Measurements from ENCODE around the gene PLEKHO2. TPM values are rescaled to one million over a fixed set of nuclear protein-coding genes. Genes with fewer than 3 reads are reported as not detected.

The PLEKHO2 gene
- total RNA-seq, 1 donor from 2014 or later = 9.1 TPM

Other genes with a start within 250 kb of the PLEKHO2 start
- 215 TPM for gene RBPMS2, start 66.3 kb upstream of the PLEKHO2 start, total RNA-seq
- gene PIF1, start 16.3 kb upstream of the PLEKHO2 start, total RNA-seq = 0.35 TPM
- gene ANKDD1A, start 70.0 kb downstream of the PLEKHO2 start, total RNA-seq = 1.4 TPM
- gene SPG21, start 148.0 kb downstream of the PLEKHO2 start, total RNA-seq = 44.9 TPM
- 17.3 TPM for gene MTFMT, start 187.7 kb downstream of the PLEKHO2 start, total RNA-seq
- not detected for gene SLC51B, start 203.5 kb downstream of the PLEKHO2 start, total RNA-seq
- 19.7 TPM for gene RASL12, start 226.1 kb downstream of the PLEKHO2 start, total RNA-seq
- 9.4 TPM for gene KBTBD13, start 234.8 kb downstream of the PLEKHO2 start, total RNA-seq